ENCODE data around the gene ATP8A1.

ATP8A1 gene

DNA sequence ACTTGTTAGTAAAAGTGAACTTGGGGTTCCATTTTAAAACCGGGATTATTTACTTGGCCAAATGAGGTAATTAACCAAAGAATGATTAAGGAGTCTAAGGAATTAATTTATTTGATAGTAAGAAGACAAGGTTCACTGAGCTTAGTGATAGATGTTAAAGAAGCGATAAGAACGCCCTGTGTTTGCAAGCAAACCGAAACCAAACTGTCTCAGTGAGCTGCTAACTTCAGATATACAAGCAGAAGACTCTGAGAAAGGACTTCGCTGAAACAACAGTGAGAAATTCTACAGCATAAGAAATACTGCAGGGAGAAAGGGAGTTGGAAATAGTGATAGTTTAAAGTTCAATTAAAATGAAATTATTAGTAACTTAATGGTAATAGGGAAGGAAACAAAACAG, 297.2 kb downstream of the ATP8A1 start:
- no peak for DNase-seq (ENCODE audit: low read depth)
- TF ChIP-seq, protein P1, sequence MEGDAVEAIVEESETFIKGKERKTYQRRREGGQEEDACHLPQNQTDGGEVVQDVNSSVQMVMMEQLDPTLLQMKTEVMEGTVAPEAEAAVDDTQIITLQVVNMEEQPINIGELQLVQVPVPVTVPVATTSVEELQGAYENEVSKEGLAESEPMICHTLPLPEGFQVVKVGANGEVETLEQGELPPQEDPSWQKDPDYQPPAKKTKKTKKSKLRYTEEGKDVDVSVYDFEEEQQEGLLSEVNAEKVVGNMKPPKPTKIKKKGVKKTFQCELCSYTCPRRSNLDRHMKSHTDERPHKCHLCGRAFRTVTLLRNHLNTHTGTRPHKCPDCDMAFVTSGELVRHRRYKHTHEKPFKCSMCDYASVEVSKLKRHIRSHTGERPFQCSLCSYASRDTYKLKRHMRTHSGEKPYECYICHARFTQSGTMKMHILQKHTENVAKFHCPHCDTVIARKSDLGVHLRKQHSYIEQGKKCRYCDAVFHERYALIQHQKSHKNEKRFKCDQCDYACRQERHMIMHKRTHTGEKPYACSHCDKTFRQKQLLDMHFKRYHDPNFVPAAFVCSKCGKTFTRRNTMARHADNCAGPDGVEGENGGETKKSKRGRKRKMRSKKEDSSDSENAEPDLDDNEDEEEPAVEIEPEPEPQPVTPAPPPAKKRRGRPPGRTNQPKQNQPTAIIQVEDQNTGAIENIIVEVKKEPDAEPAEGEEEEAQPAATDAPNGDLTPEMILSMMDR (IDR thresholded peaks at IDR 0.05; ENCODE audit: control insufficient read depth, insufficient read depth, low read depth, low read length, missing control alignments) = no peak
- H3K4me3 ChIP-seq (ENCODE audit: control insufficient read depth, low read depth, low read length) = no peak overlapping the region

Data from AG09309 (cell line).